Measurements from ENCODE around the gene RNF181. TPM values are rescaled to one million over a fixed set of nuclear protein-coding genes. Genes with fewer than 3 reads are reported as not detected.

RNF181 gene
- total and polyA plus RNA-seq, 2 of the 13 experiments (the other 11 are each of a cell fraction or from before 2014, with no cell fraction given), result 224 to 578 TPM

DNA sequence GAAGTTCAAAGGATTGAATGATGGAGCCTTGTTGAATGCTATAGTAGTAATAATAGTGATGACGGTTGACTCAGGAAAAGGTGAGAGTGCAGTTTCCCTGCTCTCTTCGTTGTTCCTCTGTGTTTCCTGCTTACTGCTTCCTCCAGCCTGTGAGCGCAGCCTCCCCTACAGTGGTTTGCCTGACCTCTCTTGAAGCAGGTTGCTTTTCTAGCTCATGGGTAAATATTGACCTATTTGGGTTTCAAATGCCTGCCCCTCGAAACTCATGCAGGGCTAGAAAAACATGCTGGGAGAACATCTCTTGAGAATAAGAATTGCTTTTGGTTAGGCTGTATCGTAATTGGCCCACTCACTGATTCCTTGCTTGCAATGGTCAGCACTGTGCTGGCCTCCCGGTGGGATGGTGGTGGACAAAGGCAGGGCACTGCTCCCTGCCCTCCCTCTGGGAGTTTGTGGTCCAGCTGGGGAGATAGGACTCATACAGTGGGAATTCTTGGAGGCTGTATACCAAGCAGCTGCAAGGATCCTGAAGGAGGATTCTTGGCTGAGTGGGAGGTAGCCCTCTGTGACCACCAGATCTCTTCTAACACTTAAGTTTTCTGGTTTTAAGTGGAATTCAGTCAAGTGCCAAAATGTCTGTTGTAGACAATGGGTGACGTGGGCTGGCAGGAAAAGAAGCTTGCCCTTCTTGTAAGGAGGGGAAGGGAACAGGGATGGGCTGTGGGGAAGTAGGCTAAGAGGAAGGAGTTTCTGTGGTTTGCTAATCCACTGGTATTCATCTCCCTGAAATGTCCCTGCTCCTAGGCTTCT is 5.4 kb upstream of the RNF181 start (continued):
- peak; percentile 23; the same call in 1 of the 2 replicates for TF ChIP-seq SMC3 (IDR thresholded peaks at IDR 0.05; ENCODE audit: low read length)
- TF ChIP-seq, protein P1, sequence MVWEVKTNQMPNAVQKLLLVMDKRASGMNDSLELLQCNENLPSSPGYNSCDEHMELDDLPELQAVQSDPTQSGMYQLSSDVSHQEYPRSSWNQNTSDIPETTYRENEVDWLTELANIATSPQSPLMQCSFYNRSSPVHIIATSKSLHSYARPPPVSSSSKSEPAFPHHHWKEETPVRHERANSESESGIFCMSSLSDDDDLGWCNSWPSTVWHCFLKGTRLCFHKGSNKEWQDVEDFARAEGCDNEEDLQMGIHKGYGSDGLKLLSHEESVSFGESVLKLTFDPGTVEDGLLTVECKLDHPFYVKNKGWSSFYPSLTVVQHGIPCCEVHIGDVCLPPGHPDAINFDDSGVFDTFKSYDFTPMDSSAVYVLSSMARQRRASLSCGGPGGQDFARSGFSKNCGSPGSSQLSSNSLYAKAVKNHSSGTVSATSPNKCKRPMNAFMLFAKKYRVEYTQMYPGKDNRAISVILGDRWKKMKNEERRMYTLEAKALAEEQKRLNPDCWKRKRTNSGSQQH (CRISPR knock-in tag; IDR thresholded peaks at IDR 0.05; ENCODE audit: low read depth), result 0 out of 2 replicates have a peak, but pooled peaks have one; percentile 3
- peak; percentile 85 for TF ChIP-seq NR2F6 (IDR thresholded peaks at IDR 0.05)
- peak; percentile 90 for TF ChIP-seq NR2F6 (CRISPR knock-in tag; IDR thresholded peaks at IDR 0.05)
- 0 out of 2 replicates have a peak, but pooled peaks have one; percentile 11 for TF ChIP-seq ZNF34 (CRISPR knock-in tag; IDR thresholded peaks at IDR 0.05; ENCODE audit: borderline replicate concordance)
- TF ChIP-seq, protein P2, sequence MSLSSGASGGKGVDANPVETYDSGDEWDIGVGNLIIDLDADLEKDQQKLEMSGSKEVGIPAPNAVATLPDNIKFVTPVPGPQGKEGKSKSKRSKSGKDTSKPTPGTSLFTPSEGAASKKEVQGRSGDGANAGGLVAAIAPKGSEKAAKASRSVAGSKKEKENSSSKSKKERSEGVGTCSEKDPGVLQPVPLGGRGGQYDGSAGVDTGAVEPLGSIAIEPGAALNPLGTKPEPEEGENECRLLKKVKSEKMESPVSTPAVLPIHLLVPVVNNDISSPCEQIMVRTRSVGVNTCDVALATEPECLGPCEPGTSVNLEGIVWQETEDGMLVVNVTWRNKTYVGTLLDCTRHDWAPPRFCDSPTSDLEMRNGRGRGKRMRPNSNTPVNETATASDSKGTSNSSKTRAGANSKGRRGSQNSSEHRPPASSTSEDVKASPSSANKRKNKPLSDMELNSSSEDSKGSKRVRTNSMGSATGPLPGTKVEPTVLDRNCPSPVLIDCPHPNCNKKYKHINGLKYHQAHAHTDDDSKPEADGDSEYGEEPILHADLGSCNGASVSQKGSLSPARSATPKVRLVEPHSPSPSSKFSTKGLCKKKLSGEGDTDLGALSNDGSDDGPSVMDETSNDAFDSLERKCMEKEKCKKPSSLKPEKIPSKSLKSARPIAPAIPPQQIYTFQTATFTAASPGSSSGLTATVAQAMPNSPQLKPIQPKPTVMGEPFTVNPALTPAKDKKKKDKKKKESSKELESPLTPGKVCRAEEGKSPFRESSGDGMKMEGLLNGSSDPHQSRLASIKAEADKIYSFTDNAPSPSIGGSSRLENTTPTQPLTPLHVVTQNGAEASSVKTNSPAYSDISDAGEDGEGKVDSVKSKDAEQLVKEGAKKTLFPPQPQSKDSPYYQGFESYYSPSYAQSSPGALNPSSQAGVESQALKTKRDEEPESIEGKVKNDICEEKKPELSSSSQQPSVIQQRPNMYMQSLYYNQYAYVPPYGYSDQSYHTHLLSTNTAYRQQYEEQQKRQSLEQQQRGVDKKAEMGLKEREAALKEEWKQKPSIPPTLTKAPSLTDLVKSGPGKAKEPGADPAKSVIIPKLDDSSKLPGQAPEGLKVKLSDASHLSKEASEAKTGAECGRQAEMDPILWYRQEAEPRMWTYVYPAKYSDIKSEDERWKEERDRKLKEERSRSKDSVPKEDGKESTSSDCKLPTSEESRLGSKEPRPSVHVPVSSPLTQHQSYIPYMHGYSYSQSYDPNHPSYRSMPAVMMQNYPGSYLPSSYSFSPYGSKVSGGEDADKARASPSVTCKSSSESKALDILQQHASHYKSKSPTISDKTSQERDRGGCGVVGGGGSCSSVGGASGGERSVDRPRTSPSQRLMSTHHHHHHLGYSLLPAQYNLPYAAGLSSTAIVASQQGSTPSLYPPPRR (CRISPR knock-in tag; IDR thresholded peaks at IDR 0.05; ENCODE audit: borderline replicate concordance), result peak; percentile 86
- peak; percentile 66; the same call in 1 of the 2 replicates for TF ChIP-seq ZNF83 (CRISPR knock-in tag; IDR thresholded peaks at IDR 0.05; ENCODE audit: borderline replicate concordance)
- peak; percentile 89 for TF ChIP-seq RXRB (CRISPR knock-in tag; IDR thresholded peaks at IDR 0.05; ENCODE audit: borderline replicate concordance)
- TF ChIP-seq, protein P3, sequence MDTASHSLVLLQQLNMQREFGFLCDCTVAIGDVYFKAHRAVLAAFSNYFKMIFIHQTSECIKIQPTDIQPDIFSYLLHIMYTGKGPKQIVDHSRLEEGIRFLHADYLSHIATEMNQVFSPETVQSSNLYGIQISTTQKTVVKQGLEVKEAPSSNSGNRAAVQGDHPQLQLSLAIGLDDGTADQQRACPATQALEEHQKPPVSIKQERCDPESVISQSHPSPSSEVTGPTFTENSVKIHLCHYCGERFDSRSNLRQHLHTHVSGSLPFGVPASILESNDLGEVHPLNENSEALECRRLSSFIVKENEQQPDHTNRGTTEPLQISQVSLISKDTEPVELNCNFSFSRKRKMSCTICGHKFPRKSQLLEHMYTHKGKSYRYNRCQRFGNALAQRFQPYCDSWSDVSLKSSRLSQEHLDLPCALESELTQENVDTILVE (CRISPR knock-in tag; IDR thresholded peaks at IDR 0.05), result peak; percentile 73; the same call in 1 of the 2 replicates
- peak; percentile 32 for TF ChIP-seq MAFF (IDR thresholded peaks at IDR 0.05; ENCODE audit: low read depth, low read length)
- TF ChIP-seq MAF1 (CRISPR knock-in tag; IDR thresholded peaks at IDR 0.05; ENCODE audit: borderline replicate concordance), result no peak
- TF ChIP-seq TOE1 (CRISPR knock-in tag; IDR thresholded peaks at IDR 0.05), result no peak
- peak; percentile 71 for TF ChIP-seq THAP11 (CRISPR knock-in tag; IDR thresholded peaks at IDR 0.05)
- no peak for TF ChIP-seq MATR3 (CRISPR knock-in tag; IDR thresholded peaks at IDR 0.05)
- no peak for TF ChIP-seq ZNF234 (CRISPR knock-in tag; conservative IDR thresholded peaks at IDR 0.05)
- no peak for TF ChIP-seq FIP1L1 (IDR thresholded peaks at IDR 0.05; ENCODE audit: borderline replicate concordance, insufficient read depth, low read depth, low read length)
- TF ChIP-seq, protein P4, sequence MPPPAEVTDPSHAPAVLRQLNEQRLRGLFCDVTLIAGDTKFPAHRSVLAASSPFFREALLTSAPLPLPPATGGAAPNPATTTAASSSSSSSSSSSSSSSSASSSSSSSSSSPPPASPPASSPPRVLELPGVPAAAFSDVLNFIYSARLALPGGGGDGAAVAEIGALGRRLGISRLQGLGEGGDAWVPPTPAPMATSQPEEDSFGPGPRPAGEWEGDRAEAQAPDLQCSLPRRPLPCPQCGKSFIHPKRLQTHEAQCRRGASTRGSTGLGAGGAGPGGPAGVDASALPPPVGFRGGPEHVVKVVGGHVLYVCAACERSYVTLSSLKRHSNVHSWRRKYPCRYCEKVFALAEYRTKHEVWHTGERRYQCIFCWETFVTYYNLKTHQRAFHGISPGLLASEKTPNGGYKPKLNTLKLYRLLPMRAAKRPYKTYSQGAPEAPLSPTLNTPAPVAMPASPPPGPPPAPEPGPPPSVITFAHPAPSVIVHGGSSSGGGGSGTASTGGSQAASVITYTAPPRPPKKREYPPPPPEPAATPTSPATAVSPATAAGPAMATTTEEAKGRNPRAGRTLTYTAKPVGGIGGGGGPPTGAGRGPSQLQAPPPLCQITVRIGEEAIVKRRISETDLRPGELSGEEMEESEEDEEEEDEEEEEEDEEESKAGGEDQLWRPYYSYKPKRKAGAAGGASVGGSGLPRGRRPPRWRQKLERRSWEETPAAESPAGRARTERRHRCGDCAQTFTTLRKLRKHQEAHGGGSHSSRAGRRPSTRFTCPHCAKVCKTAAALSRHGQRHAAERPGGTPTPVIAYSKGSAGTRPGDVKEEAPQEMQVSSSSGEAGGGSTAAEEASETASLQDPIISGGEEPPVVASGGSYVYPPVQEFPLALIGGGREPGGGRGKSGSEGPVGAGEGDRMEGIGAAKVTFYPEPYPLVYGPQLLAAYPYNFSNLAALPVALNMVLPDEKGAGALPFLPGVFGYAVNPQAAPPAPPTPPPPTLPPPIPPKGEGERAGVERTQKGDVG (CRISPR knock-in tag; IDR thresholded peaks at IDR 0.05; ENCODE audit: borderline replicate concordance), result peak; percentile 79; the same call in 1 of the 2 replicates
